Natural killer cell (primary cell): ENCODE measurements around the gene RLBP1. TPM values are rescaled to one million over a fixed set of nuclear protein-coding genes. Genes with fewer than 3 reads are reported as not detected.

ENCODE experiments used
- ATAC-seq, 3 donors: fragments of 150-1000 bp in 2 of 3; fragments of 200-7000 bp in 1 of 3; cut with Tn5 transposase; 1 replicate in 1 of 3; 2 replicates in 2 of 3; pipeline ENCODE4 v1.10.0; 2021; ENCODE audit warnings: mild to moderate bottlenecking in 2 of 3, moderate library complexity in 2 of 3
- DNase-seq, 2 donors: peaks; one replicate each; pipeline versions ENCODE4 v3.0.0 to v3.0.0-alpha.2; 2013 to 2021; ENCODE audit warnings: mixed read lengths in 1 of 2
- H3K27ac ChIP-seq: one replicate; pipeline ENCODE4 v1.5.1; 2013; ENCODE audit warnings: mild to moderate bottlenecking, low read length
- H3K27me3 ChIP-seq: one replicate; pipeline ENCODE4 v1.6.1; 2013; ENCODE audit warnings: low read length; ENCODE audit not compliant: control insufficient read depth, insufficient read depth
- H3K36me3 ChIP-seq: one replicate; pipeline ENCODE4 v1.6.1; 2013; ENCODE audit warnings: low read length; ENCODE audit not compliant: control insufficient read depth, insufficient read depth
- H3K4me1 ChIP-seq: one replicate; pipeline ENCODE4 v1.6.1; 2013; ENCODE audit warnings: low read length; ENCODE audit not compliant: control insufficient read depth, insufficient read depth
- H3K4me3 ChIP-seq: one replicate; pipeline ENCODE4 v1.5.1; 2013; ENCODE audit warnings: low read length
- H3K9me3 ChIP-seq: one replicate; pipeline ENCODE4 v1.6.1; 2013; ENCODE audit warnings: low read length; ENCODE audit not compliant: control insufficient read depth, insufficient read depth
- H3K27ac Mint-ChIP-seq, 2 donors: one replicate each; pipeline ENCODE4 v1.8.0; 2022; ENCODE audit warnings: mild to moderate bottlenecking in 2 of 2, mixed read lengths in 2 of 2, moderate library complexity in 1 of 2
- H3K27me3 Mint-ChIP-seq, 2 donors: one replicate each; pipeline ENCODE4 v1.8.0; 2022; ENCODE audit warnings: low read depth in 2 of 2, mixed read lengths in 2 of 2
- H3K36me3 Mint-ChIP-seq: one replicate; pipeline ENCODE4 v1.8.0; 2022; ENCODE audit warnings: mixed read lengths
- H3K4me1 Mint-ChIP-seq, 2 donors: one replicate each; pipeline ENCODE4 v1.8.0; 2022; ENCODE audit warnings: mixed read lengths in 2 of 2
- H3K4me3 Mint-ChIP-seq: one replicate; pipeline ENCODE4 v1.8.0; 2022; ENCODE audit warnings: mild to moderate bottlenecking, moderate library complexity, mixed read lengths
- H3K9me3 Mint-ChIP-seq, 2 donors: one replicate each; pipeline ENCODE4 v1.8.0; 2022; ENCODE audit warnings: mixed read lengths in 2 of 2
- CTCF ChIP-seq: fragments of 200-600 bp; IDR thresholded peaks from one replicate; pipeline ENCODE4 v1.8.0; 2022; ENCODE audit warnings: antibody characterized with exemption
- WGBS: methylation state at CpG from one replicate; pipeline ENCODE4 v1.1.7; 2013; ENCODE audit warnings: missing lambda C conversion rate; ENCODE audit not compliant: insufficient coverage; 5-methylcytosine and 5-hydroxymethylcytosine counted together
- intact Hi-C: fragments of 100-400 bp; cut with micrococcal nuclease; formaldehyde crosslinking; loops from one replicate; pipeline ENCODE4 v1.14.2; 2022
- total RNA-seq, 4 donors: library from RNA; stranded (reverse); fragments of 120-200 nt in 1 of 4; gene quantifications; one replicate each; pipeline versions ENCODE4 v1.2.3 to v1.2.4, GENCODE V29; 2013 to 2022

Gene RLBP1
- total RNA-seq, 3 donors from 2014 or later (not counting 1 experiment from before 2014, with no cell fraction given): not detected

- H3K4me3 Mint-ChIP-seq: no peak overlapping the region
- H3K9me3 Mint-ChIP-seq: no peaks in the 10 kb centered on the region
- Histone ChIP-seq H3K4me3 (no peak overlapping the region), H3K9me3 (no peaks in the 10 kb centered on the region), H3K4me1 (no peaks in the 10 kb centered on the region), H3K27me3 (no peaks in the 10 kb centered on the region), H3K36me3 (no peaks in the 10 kb centered on the region), H3K27ac (no peak overlapping the region)
- H3K4me1 Mint-ChIP-seq: no peaks in the 10 kb centered on the region
- DNase-seq: no peak
- no peak for TF ChIP-seq CTCF
- H3K27me3 Mint-ChIP-seq: peaks cover 8 to 18% of the 10 kb centered on the region in 2 donors
- no peak overlapping the region for H3K27ac Mint-ChIP-seq
- no peaks in the 10 kb centered on the region for H3K36me3 Mint-ChIP-seq
- intact Hi-C loops: no loop called here
- no peak for ATAC-seq
Measured at GRCh38 chr15:89231832-89232231, 10.5 kb upstream of the RLBP1 start.

GRCh38 chr15:89230277-89230676, 8.9 kb upstream of the RLBP1 start:
- no peak overlapping the region for H3K27ac Mint-ChIP-seq
- 72% methylated on average over 5 of the region's 5 CpGs for WGBS

DNA sequence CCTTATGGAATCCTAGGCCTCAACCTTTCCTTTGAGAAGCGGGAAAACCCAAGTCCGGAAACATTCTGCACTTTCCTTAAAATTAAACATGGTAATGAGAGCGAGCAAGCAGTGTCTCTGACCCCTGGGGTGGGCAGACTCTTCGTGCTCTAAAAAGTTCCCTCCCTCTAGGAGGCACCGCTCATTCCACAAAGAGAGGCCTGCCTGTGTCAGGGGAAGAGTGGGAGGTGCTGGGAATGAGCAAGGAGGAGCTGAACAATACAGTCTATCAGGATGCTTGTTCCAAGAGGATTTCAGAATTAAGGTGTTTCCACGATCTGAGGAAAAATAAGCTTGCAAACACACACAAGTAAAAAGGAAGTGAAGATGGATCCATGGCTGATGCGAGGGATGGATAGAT, 6.0 kb upstream of the RLBP1 start:
- H3K36me3 Mint-ChIP-seq: no peaks in the 10 kb centered on the region

More at GRCh38 chr15:89230277-89230676, 8.9 kb upstream of the RLBP1 start:
- DNase-seq (no peak), ATAC-seq (no peak)
- intact Hi-C loops: no loop called here
- H3K4me3 Mint-ChIP-seq: no peak overlapping the region
- H3K36me3 ChIP-seq: no peaks in the 10 kb centered on the region
- H3K4me1 Mint-ChIP-seq: no peaks in the 10 kb centered on the region
- H3K27ac ChIP-seq: no peak overlapping the region
- TF ChIP-seq CTCF: no peak
- no peaks in the 10 kb centered on the region for H3K9me3 ChIP-seq
- peaks cover 4 to 10% of the 10 kb centered on the region in 2 donors for H3K27me3 Mint-ChIP-seq
- no peaks in the 10 kb centered on the region for H3K27me3 ChIP-seq
- no peaks in the 10 kb centered on the region for H3K9me3 Mint-ChIP-seq
- H3K4me1 ChIP-seq: no peaks in the 10 kb centered on the region
- no peak overlapping the region for H3K4me3 ChIP-seq
- no peaks in the 10 kb centered on the region for H3K36me3 Mint-ChIP-seq

More for the DNA sequence above, 6.0 kb upstream of the RLBP1 start:
- Histone ChIP-seq H3K27me3 (no peaks in the 10 kb centered on the region), H3K27ac (no peak overlapping the region), H3K4me3 (no peak overlapping the region), H3K36me3 (no peaks in the 10 kb centered on the region), H3K4me1 (no peaks in the 10 kb centered on the region), H3K9me3 (no peaks in the 10 kb centered on the region)
- no peaks in the 10 kb centered on the region for H3K4me1 Mint-ChIP-seq
- no peak for TF ChIP-seq CTCF
- ATAC-seq (no peak), DNase-seq (no peak)
- intact Hi-C loops: no loop called here
- no peak overlapping the region for H3K4me3 Mint-ChIP-seq
- H3K27ac Mint-ChIP-seq: no peak overlapping the region
- H3K9me3 Mint-ChIP-seq: no peaks in the 10 kb centered on the region
- peaks cover 0 to 4% of the 10 kb centered on the region in 2 donors for H3K27me3 Mint-ChIP-seq
- WGBS: 91% methylated on average over 7 of the region's 7 CpGs
